Neural cell (in vitro differentiated cells): ENCODE data around the gene DIPK1C. TPM values are rescaled to one million over a fixed set of nuclear protein-coding genes. Genes with fewer than 3 reads are reported as not detected.

Source experiments
- H2AFZ ChIP-seq: fragments of 200-600, 300-800 bp; sonication (generic), shearing (Covaris generic); 2 replicates; pipeline ENCODE4 v1.6.0; 2014; ENCODE audit warnings: low read depth, mild to moderate bottlenecking, antibody characterized with exemption, low read length, moderate library complexity
- H3F3A ChIP-seq: fragments of 200-600 bp; shearing (Covaris generic); 2 replicates; pipeline ENCODE4 v1.6.1; 2016; ENCODE audit warnings: mild to moderate bottlenecking, moderate library complexity, mixed read lengths, antibody characterized with exemption, low read length; ENCODE audit not compliant: insufficient read depth, poor library complexity, severe bottlenecking
- H3K27ac ChIP-seq: fragments of 200-600, 300-800 bp; sonication (generic), shearing (Covaris generic); 2 replicates; pipeline ENCODE4 v1.5.1; 2014; ENCODE audit warnings: mild to moderate bottlenecking, low read length, moderate library complexity
- H3K27me3 ChIP-seq: fragments of 300-800, 200-600 bp; sonication (generic), shearing (Covaris generic); 2 replicates; pipeline ENCODE4 v1.6.0; 2014; ENCODE audit warnings: mild to moderate bottlenecking, low read depth, low read length, moderate library complexity; ENCODE audit not compliant: insufficient read depth
- H3K36me3 ChIP-seq: fragments of 300-800, 200-600 bp; sonication (generic), shearing (Covaris generic); 2 replicates; pipeline ENCODE4 v1.5.1; 2014; ENCODE audit warnings: mild to moderate bottlenecking, antibody characterized with exemption, low read length, moderate library complexity; ENCODE audit not compliant: insufficient read depth
- H3K4me2 ChIP-seq: fragments of 300-800, 200-600 bp; sonication (generic), shearing (Covaris generic); 2 replicates; pipeline ENCODE4 v1.6.0; 2014; ENCODE audit warnings: mild to moderate bottlenecking, low read length
- H3K4me3 ChIP-seq: fragments of 300-800, 200-600 bp; sonication (generic), shearing (Covaris generic); 2 replicates; pipeline ENCODE4 v1.5.1; 2014; ENCODE audit warnings: mild to moderate bottlenecking, low read length, moderate library complexity
- H3K79me2 ChIP-seq: fragments of 200-600 bp; shearing (Covaris generic); replicated peaks from 2 replicates; pipeline ENCODE4 v1.6.0; 2014; ENCODE audit warnings: mild to moderate bottlenecking, low read length, moderate library complexity; ENCODE audit not compliant: insufficient read depth
- H3K9ac ChIP-seq: fragments of 300-800, 200-600 bp; sonication (generic), shearing (Covaris generic); 2 replicates; pipeline ENCODE4 v1.6.1; 2016; ENCODE audit warnings: mild to moderate bottlenecking, low read length, mixed read lengths
- H3K9me2 ChIP-seq: fragments of 200-600 bp; shearing (Covaris generic); 2 replicates; pipeline ENCODE4 v1.6.1; 2016; ENCODE audit warnings: mild to moderate bottlenecking, low read length, mixed read lengths; ENCODE audit not compliant: insufficient read depth
- H3K9me3 ChIP-seq: fragments of 200-600, 300-800 bp; sonication (generic), shearing (Covaris generic); 2 replicates; pipeline ENCODE4 v1.6.1; 2016; ENCODE audit warnings: mild to moderate bottlenecking, mixed run types, low read length, moderate library complexity, mixed read lengths
- H4K20me1 ChIP-seq: fragments of 200-600 bp; shearing (Covaris generic); 2 replicates; pipeline ENCODE4 v1.6.1; 2016; ENCODE audit warnings: mild to moderate bottlenecking, mixed run types; ENCODE audit not compliant: insufficient read depth
- EP300 ChIP-seq: fragments of 450-650 bp; conservative IDR thresholded peaks from 2 replicates; pipeline ENCODE4 v1.6.1; 2014; ENCODE audit warnings: antibody characterized with exemption, mild to moderate bottlenecking, moderate library complexity; ENCODE audit not compliant: poor library complexity, severe bottlenecking
- EZH2 ChIP-seq: fragments of 200-600, 300-800 bp; shearing (Covaris generic), sonication (generic); IDR thresholded peaks from 2 replicates; pipeline ENCODE4 v1.6.1; 2014; ENCODE audit warnings: antibody characterized with exemption, low read length, borderline replicate concordance, mild to moderate bottlenecking; ENCODE audit not compliant: insufficient read depth, poor library complexity, severe bottlenecking
- MXI1 ChIP-seq: fragments of 450-650 bp; conservative IDR thresholded peaks from 2 replicates; pipeline ENCODE4 v1.6.1; 2014; ENCODE audit warnings: antibody characterized with exemption, mild to moderate bottlenecking; ENCODE audit not compliant: poor library complexity, severe bottlenecking
- POLR2AphosphoS5 ChIP-seq: IDR thresholded peaks from 2 replicates; pipeline ENCODE4 v1.6.1; 2012
- RAD21 ChIP-seq: fragments of 450-650 bp; conservative IDR thresholded peaks from 2 replicates; pipeline ENCODE4 v1.6.1; 2014; ENCODE audit warnings: antibody characterized with exemption, mild to moderate bottlenecking, moderate library complexity
- SMC3 ChIP-seq: fragments of 450-650 bp; conservative IDR thresholded peaks from 2 replicates; pipeline ENCODE4 v1.6.1; 2014; ENCODE audit warnings: antibody characterized with exemption, mild to moderate bottlenecking, moderate library complexity; ENCODE audit not compliant: poor library complexity
- TAF1 ChIP-seq: IDR thresholded peaks from 2 replicates; pipeline ENCODE4 v1.6.1; 2012; ENCODE audit warnings: low read depth
- polyA plus RNA-seq: library from polyadenylated mRNA; depleted of rRNA; stranded (reverse); fragments of >200 nt; gene quantifications from 2 replicates; pipeline ENCODE4 v1.2.3, GENCODE V29; 2014
- TF ChIP-seq, protein P1 (sequence below): IDR thresholded peaks from 2 replicates; pipeline ENCODE4 v1.6.1; 2012; ENCODE audit warnings: borderline replicate concordance
- TF ChIP-seq, protein P2 (sequence below): fragments of 450-650 bp; IDR thresholded peaks from 2 replicates; pipeline ENCODE4 v1.5.1; 2014; ENCODE audit warnings: antibody characterized with exemption, mild to moderate bottlenecking, moderate library complexity; ENCODE audit not compliant: poor library complexity, severe bottlenecking

The DIPK1C gene
- polyA plus RNA-seq, 1 donor from 2014 or later = not detected

DNA sequence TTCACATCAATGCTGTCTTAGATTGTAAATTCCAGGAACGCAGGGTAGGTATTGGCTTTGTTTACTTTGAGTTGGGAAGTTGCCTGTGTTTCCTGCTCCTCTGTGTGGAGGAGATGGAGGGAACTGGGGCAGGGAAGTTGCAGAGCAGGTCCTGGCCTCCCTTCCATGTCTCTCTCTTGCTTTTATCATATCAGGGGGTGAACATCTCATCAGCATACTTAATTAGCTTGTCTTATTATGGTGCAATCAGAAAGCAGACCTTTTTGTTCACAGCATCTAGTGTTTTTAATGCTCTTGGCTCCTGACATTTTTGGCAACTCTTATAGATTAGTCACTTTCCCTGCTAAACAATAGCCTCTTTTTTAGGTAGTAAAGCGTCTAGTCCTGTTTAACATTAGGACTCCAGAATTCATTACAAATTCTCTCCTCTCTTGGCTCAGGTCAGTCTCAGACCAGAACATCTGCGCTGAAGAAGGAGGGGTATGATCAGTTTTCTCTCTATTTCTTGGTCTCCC, 11.5 kb upstream of the DIPK1C start:
- H3K79me2 ChIP-seq = no peaks in the 10 kb centered on the region
- H2AFZ ChIP-seq = no peak overlapping the region
- no peak overlapping the region for H3K27ac ChIP-seq

DNA sequence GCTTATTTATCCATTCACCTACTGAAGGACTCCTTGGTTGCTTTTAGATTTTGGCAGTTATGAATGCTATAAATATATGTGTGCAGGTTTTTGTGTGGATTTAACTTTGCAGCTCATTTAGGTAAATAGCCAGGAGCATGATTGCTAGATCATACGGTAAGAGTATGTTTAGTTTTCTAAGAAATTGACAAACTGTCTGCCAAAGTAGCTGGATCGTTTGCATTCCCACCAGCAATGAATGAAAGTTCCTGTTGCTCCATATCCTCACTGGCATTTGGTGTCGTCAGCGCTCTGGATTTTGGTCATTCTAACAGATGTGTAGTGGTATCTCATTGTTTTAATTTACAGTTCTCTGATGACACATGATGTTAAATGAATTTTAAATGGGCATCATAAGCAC, 8.7 kb upstream of the DIPK1C start:
- H3K36me3 ChIP-seq = no peaks in the 10 kb centered on the region
- H3F3A ChIP-seq = no peaks in the 10 kb centered on the region
- no peaks in the 10 kb centered on the region for H3K79me2 ChIP-seq

More for the DNA sequence above, 11.5 kb upstream of the DIPK1C start:
- Histone ChIP-seq H4K20me1 (no peaks in the 10 kb centered on the region), H3K36me3 (no peaks in the 10 kb centered on the region), H3K4me2 (no peak overlapping the region), H3K27me3 (no peaks in the 10 kb centered on the region), H3K4me3 (no peak overlapping the region), H3K9ac (no peak overlapping the region), H3K9me3 (no peaks in the 10 kb centered on the region), H3F3A (no peaks in the 10 kb centered on the region), H3K9me2 (no peaks in the 10 kb centered on the region)
- TF ChIP-seq, protein P1, sequence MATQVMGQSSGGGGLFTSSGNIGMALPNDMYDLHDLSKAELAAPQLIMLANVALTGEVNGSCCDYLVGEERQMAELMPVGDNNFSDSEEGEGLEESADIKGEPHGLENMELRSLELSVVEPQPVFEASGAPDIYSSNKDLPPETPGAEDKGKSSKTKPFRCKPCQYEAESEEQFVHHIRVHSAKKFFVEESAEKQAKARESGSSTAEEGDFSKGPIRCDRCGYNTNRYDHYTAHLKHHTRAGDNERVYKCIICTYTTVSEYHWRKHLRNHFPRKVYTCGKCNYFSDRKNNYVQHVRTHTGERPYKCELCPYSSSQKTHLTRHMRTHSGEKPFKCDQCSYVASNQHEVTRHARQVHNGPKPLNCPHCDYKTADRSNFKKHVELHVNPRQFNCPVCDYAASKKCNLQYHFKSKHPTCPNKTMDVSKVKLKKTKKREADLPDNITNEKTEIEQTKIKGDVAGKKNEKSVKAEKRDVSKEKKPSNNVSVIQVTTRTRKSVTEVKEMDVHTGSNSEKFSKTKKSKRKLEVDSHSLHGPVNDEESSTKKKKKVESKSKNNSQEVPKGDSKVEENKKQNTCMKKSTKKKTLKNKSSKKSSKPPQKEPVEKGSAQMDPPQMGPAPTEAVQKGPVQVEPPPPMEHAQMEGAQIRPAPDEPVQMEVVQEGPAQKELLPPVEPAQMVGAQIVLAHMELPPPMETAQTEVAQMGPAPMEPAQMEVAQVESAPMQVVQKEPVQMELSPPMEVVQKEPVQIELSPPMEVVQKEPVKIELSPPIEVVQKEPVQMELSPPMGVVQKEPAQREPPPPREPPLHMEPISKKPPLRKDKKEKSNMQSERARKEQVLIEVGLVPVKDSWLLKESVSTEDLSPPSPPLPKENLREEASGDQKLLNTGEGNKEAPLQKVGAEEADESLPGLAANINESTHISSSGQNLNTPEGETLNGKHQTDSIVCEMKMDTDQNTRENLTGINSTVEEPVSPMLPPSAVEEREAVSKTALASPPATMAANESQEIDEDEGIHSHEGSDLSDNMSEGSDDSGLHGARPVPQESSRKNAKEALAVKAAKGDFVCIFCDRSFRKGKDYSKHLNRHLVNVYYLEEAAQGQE = no peak
- no peak for TF ChIP-seq SMC3

More for the DNA sequence above, 8.7 kb upstream of the DIPK1C start:
- H2AFZ ChIP-seq = no peak overlapping the region
- peaks cover 3% of the 10 kb centered on the region for H3K9me3 ChIP-seq
- H3K27ac ChIP-seq = no peak overlapping the region
- H3K4me2 ChIP-seq = no peak overlapping the region
- no peak overlapping the region for H3K9ac ChIP-seq
- TF ChIP-seq RAD21 = no peak
- no peak for TF ChIP-seq EZH2
- TF ChIP-seq, protein P2, sequence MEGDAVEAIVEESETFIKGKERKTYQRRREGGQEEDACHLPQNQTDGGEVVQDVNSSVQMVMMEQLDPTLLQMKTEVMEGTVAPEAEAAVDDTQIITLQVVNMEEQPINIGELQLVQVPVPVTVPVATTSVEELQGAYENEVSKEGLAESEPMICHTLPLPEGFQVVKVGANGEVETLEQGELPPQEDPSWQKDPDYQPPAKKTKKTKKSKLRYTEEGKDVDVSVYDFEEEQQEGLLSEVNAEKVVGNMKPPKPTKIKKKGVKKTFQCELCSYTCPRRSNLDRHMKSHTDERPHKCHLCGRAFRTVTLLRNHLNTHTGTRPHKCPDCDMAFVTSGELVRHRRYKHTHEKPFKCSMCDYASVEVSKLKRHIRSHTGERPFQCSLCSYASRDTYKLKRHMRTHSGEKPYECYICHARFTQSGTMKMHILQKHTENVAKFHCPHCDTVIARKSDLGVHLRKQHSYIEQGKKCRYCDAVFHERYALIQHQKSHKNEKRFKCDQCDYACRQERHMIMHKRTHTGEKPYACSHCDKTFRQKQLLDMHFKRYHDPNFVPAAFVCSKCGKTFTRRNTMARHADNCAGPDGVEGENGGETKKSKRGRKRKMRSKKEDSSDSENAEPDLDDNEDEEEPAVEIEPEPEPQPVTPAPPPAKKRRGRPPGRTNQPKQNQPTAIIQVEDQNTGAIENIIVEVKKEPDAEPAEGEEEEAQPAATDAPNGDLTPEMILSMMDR = no peak
- no peak for TF ChIP-seq EP300
- TF ChIP-seq TAF1 = no peak
- TF ChIP-seq, protein P1 = no peak
- TF ChIP-seq POLR2AphosphoS5 = no peak
- TF ChIP-seq SMC3 = no peak
- no peak for TF ChIP-seq MXI1
- no peaks in the 10 kb centered on the region for H4K20me1 ChIP-seq
- no peaks in the 10 kb centered on the region for H3K9me2 ChIP-seq
- no peaks in the 10 kb centered on the region for H3K27me3 ChIP-seq
- no peak overlapping the region for H3K4me3 ChIP-seq
